AML-193 (cell line): ENCODE results near the gene DUSP2.
A peak's percentile ranks its signal among the peaks of the same experiment; 100 is the strongest.

Source experiments
- DNase-seq, 2 experiments: peaks; one replicate each; lab custom pipeline; 2025; lab: John Stamatoyannopoulos, UW

Gene DUSP2

GRCh38 chr2:96113951-96114350 is 31.3 kb downstream of the DUSP2 start:
- no peak for DNase-seq

GRCh38 chr2:96113367-96113677 is 31.9 kb downstream of the DUSP2 start:
- DNase-seq, result no peak

GRCh38 chr2:96112501-96113366 is 32.5 kb downstream of the DUSP2 start:
- DNase-seq, result no peak

GRCh38 chr2:96111823-96112500 is 33.3 kb downstream of the DUSP2 start:
- no peak for DNase-seq

- DNase-seq, result no peak
Measured at GRCh38 chr2:96111257-96111640, 34.0 kb downstream of the DUSP2 start.

GRCh38 chr2:96110621-96111256 is 34.5 kb downstream of the DUSP2 start:
- no peak for DNase-seq

GRCh38 chr2:96109931-96110511 is 35.2 kb downstream of the DUSP2 start:
- no peak for DNase-seq

- DNase-seq, result no peak
Measured at GRCh38 chr2:96109361-96109680, 35.9 kb downstream of the DUSP2 start.

- DNase-seq, result no peak
Measured at GRCh38 chr2:96108541-96109360, 36.5 kb downstream of the DUSP2 start.

GRCh38 chr2:96108151-96108540 is 37.1 kb downstream of the DUSP2 start:
- DNase-seq, result no peak

GRCh38 chr2:96107708-96108065 is 37.6 kb downstream of the DUSP2 start:
- DNase-seq, result no peak

GRCh38 chr2:96106991-96107707 is 38.1 kb downstream of the DUSP2 start:
- no peak for DNase-seq

- no peak for DNase-seq
Measured at GRCh38 chr2:96105994-96106715, 39.1 kb downstream of the DUSP2 start.

- DNase-seq, result no peak
Measured at GRCh38 chr2:96105152-96105915, 39.9 kb downstream of the DUSP2 start.

GRCh38 chr2:96104487-96104861 is 40.8 kb downstream of the DUSP2 start:
- DNase-seq, result no peak

GRCh38 chr2:96103761-96104486 is 41.3 kb downstream of the DUSP2 start:
- DNase-seq, result peak; percentile 23

GRCh38 chr2:96103187-96103601 is 42.0 kb downstream of the DUSP2 start:
- DNase-seq, result no peak

- no peak for DNase-seq
Measured at GRCh38 chr2:96102596-96103186, 42.5 kb downstream of the DUSP2 start.

GRCh38 chr2:96100893-96101304 is 44.3 kb downstream of the DUSP2 start:
- DNase-seq, result no peak
